Measurements from ENCODE around the gene LCN2. TPM values are rescaled to one million over a fixed set of nuclear protein-coding genes. Genes with fewer than 3 reads are reported as not detected.

The LCN2 gene
- total RNA-seq, 2 experiments from 2014 or later, result not detected

- no peak overlapping the region for H3K4me3 Mint-ChIP-seq
- H3K27me3 Mint-ChIP-seq, result no peaks in the 10 kb centered on the region
- peaks cover 30% of the 10 kb centered on the region for H3K36me3 Mint-ChIP-seq
- no peak overlapping the region for H3K27ac Mint-ChIP-seq
- CTCF ChIA-PET, result no interaction called here
- ATAC-seq, result no peak
- H3K9me3 Mint-ChIP-seq (ENCODE audit: low read depth), result no peaks in the 10 kb centered on the region
- H3K4me1 Mint-ChIP-seq, result peaks cover 15% of the 10 kb centered on the region
- DNase-seq, result no peak
Measured at GRCh38 chr9:128163523-128164306, 14.5 kb downstream of the LCN2 start.

GRCh38 chr9:128164307-128164885 is 15.1 kb downstream of the LCN2 start:
- H3K36me3 Mint-ChIP-seq, result peaks cover 32% of the 10 kb centered on the region
- no peak for DNase-seq
- peaks cover 10% of the 10 kb centered on the region for H3K4me1 Mint-ChIP-seq
- no peaks in the 10 kb centered on the region for H3K9me3 Mint-ChIP-seq (ENCODE audit: low read depth)
- H3K27ac Mint-ChIP-seq, result no peak overlapping the region
- ATAC-seq, result no peak
- no peaks in the 10 kb centered on the region for H3K27me3 Mint-ChIP-seq
- CTCF ChIA-PET, result no interaction called here
- H3K4me3 Mint-ChIP-seq, result no peak overlapping the region

- CTCF ChIA-PET, result no interaction called here
- DNase-seq, result no peak
- no peaks in the 10 kb centered on the region for H3K27me3 Mint-ChIP-seq
- H3K36me3 Mint-ChIP-seq, result peaks cover 32% of the 10 kb centered on the region
- ATAC-seq, result no peak
- no peaks in the 10 kb centered on the region for H3K9me3 Mint-ChIP-seq (ENCODE audit: low read depth)
- no peak overlapping the region for H3K27ac Mint-ChIP-seq
- no peak overlapping the region for H3K4me3 Mint-ChIP-seq
- H3K4me1 Mint-ChIP-seq, result peaks cover 2% of the 10 kb centered on the region
Measured at GRCh38 chr9:128166169-128166568, 16.9 kb downstream of the LCN2 start.

- Mint-ChIP-seq H3K27me3 (no peaks in the 10 kb centered on the region), H3K27ac (no peak overlapping the region), H3K36me3 (peaks cover 32% of the 10 kb centered on the region), H3K9me3 (ENCODE audit: low read depth) (no peaks in the 10 kb centered on the region), H3K4me3 (no peak overlapping the region), H3K4me1 (no peaks in the 10 kb centered on the region)
- ATAC-seq, result no peak
- no peak for DNase-seq
- CTCF ChIA-PET, result no interaction called here
Measured at GRCh38 chr9:128167209-128167608, 18.0 kb downstream of the LCN2 start.

DNA sequence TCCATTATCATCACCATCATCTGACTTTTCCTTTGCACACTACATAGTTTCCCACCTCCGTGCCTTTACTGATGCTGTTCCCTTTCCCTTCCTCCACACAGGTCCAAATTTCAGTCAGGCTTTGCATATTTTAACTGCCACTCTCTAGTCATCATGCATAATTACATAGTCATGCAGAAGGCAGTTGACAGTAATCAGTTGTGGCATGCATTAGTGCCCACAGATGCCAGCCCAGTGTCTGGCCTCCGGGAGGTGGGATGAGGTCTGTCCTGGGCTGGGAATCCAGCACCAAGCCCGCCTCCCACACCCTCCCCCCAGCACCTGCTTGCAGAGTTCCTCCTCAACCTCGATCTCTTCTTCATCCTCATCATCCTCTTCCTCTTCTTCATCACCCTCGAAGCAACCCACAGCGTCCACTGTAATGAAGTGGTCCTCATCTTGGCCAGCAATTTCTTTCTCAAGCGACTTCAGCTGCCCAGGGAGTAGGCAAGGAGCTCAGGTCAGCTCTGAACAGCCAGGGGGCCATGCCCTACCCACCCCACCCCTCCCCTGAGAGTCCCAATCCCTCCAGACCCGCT is 19.6 kb downstream of the LCN2 start:
- H3K36me3 Mint-ChIP-seq, result peaks cover 26% of the 10 kb centered on the region
- no peak overlapping the region for H3K27ac Mint-ChIP-seq
- H3K4me3 Mint-ChIP-seq, result no peak overlapping the region
- no peak for DNase-seq
- H3K27me3 Mint-ChIP-seq, result no peaks in the 10 kb centered on the region
- H3K4me1 Mint-ChIP-seq, result no peaks in the 10 kb centered on the region
- CTCF ChIA-PET, result interaction anchor here (0.7 to 1.4 kb wide), 2 partner anchors 15 to 239 kb away, joined by 3 to 5 read pairs; no protein-coding TSS in a partner anchor
- ATAC-seq, result no peak
- no peaks in the 10 kb centered on the region for H3K9me3 Mint-ChIP-seq (ENCODE audit: low read depth)

- Mint-ChIP-seq H3K27ac (no peak overlapping the region), H3K4me3 (no peak overlapping the region), H3K27me3 (no peaks in the 10 kb centered on the region), H3K9me3 (ENCODE audit: low read depth) (no peaks in the 10 kb centered on the region), H3K36me3 (peaks cover 22% of the 10 kb centered on the region), H3K4me1 (no peaks in the 10 kb centered on the region)
- ATAC-seq (no peak), DNase-seq (no peak)
- CTCF ChIA-PET, result interaction anchor here (1.4 kb wide), 1 partner anchor 14 kb away, joined by 5 read pairs; no protein-coding TSS in a partner anchor
Measured at GRCh38 chr9:128169492-128169891, 20.2 kb downstream of the LCN2 start.

DNA sequence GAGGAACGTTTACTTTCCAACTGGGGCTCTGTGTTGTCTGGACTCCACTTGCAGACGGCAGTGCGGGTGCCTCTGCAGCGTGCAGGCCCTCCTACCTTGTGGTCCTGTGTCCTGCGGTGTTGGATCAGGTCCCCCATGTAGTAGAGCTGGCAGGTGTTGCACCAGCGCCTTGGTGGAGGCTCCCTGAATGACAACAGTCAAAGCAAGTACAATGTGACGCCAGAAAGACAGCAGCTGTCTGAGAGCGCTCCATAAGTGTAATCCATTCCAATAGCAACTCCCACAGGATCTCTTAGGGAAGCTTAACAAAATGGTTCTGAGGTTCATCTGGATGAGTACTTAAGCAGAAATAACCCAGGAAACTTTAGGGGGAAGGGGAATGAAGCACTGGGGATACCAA is 20.7 kb downstream of the LCN2 start:
- Mint-ChIP-seq H3K4me1 (no peaks in the 10 kb centered on the region), H3K27me3 (no peaks in the 10 kb centered on the region), H3K27ac (no peak overlapping the region), H3K9me3 (ENCODE audit: low read depth) (no peaks in the 10 kb centered on the region), H3K4me3 (no peak overlapping the region), H3K36me3 (peaks cover 20% of the 10 kb centered on the region)
- no peak for ATAC-seq
- CTCF ChIA-PET, result interaction anchor here (1.3 to 1.4 kb wide), 2 partner anchors 10 to 14 kb away, joined by 4 to 5 read pairs; partner anchors contain the start of gene BBLN
- DNase-seq, result no peak

DNA sequence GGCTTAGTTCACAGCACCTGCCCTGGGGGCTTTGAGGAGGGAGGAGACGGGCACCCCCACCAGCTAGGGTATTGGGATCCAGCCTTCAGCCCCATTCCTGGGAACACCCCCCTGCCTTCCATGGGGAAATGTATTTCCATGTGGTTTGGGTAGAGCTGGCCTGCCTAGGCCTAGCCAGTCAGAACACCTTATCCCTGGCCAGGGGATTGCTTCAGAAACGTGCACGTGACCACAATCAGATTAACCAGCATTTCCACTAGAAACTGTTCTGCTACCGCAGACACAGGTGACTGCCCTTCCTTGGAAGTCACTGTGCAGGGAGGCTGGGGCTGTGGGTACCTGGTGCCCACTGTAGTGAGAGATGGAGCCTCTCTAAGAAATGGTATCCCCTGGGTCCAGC is 24.8 kb downstream of the LCN2 start:
- ATAC-seq (no peak), DNase-seq (no peak)
- Mint-ChIP-seq H3K4me1 (no peaks in the 10 kb centered on the region), H3K4me3 (no peak overlapping the region), H3K36me3 (peaks cover 18% of the 10 kb centered on the region), H3K27ac (no peak overlapping the region), H3K27me3 (no peaks in the 10 kb centered on the region), H3K9me3 (ENCODE audit: low read depth) (no peaks in the 10 kb centered on the region)
- CTCF ChIA-PET, result interaction anchor here (1.1 to 1.2 kb wide), 2 partner anchors 16 to 44 kb away, joined by 3 to 5 read pairs; no protein-coding TSS in a partner anchor

DNA sequence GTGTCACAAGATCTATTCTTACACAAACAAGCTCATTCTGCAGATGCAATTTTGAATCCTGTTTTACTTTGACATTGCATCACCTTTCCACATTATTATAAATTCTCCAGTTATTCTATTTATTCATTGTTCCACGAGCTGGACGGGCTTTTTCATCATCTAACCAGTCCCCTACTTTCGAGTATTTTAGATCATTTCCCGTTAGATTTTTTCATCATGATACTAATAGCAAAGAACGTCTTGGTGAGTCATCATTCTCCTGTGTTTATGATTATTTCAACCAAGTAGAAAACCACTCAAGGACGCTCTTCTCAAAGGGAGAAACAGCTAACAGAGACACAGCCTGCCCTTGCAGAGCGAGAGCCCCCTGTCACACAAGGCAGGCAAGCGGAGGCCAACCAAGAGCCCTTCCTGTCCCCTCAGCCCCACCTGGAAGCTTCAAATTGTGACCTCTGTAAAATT is 25.9 kb downstream of the LCN2 start:
- no peak overlapping the region for H3K4me3 Mint-ChIP-seq
- H3K36me3 Mint-ChIP-seq, result peaks cover 29% of the 10 kb centered on the region
- peaks cover 3% of the 10 kb centered on the region for H3K9me3 Mint-ChIP-seq (ENCODE audit: low read depth)
- H3K27me3 Mint-ChIP-seq, result no peaks in the 10 kb centered on the region
- no peaks in the 10 kb centered on the region for H3K4me1 Mint-ChIP-seq
- CTCF ChIA-PET, result interaction anchor here (1.2 kb wide), 1 partner anchor 15 kb away, joined by 5 read pairs; no protein-coding TSS in a partner anchor
- ATAC-seq (no peak), DNase-seq (no peak)
- H3K27ac Mint-ChIP-seq, result no peak overlapping the region

DNA sequence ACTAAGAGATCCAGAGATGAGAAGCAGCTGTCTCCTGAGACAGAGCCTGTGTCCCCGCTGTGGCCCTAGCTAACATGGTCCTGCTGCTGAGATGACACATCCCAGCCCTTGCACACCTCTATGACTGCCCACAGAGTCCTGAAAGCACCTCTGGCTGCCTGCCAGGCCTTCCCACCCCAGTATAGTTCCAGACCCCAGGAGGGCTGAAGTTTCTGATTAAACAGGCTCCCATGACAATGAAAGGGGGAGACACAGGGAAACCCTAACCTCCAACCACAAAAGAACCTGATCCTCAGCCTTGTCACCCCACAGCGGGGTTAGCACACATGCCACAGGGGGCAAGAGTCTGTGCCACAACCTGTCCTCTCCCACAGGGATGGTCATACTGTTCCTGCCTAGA is 26.5 kb downstream of the LCN2 start:
- CTCF ChIA-PET, result no interaction called here
- Mint-ChIP-seq H3K36me3 (peaks cover 35% of the 10 kb centered on the region), H3K4me3 (no peak overlapping the region)

DNA sequence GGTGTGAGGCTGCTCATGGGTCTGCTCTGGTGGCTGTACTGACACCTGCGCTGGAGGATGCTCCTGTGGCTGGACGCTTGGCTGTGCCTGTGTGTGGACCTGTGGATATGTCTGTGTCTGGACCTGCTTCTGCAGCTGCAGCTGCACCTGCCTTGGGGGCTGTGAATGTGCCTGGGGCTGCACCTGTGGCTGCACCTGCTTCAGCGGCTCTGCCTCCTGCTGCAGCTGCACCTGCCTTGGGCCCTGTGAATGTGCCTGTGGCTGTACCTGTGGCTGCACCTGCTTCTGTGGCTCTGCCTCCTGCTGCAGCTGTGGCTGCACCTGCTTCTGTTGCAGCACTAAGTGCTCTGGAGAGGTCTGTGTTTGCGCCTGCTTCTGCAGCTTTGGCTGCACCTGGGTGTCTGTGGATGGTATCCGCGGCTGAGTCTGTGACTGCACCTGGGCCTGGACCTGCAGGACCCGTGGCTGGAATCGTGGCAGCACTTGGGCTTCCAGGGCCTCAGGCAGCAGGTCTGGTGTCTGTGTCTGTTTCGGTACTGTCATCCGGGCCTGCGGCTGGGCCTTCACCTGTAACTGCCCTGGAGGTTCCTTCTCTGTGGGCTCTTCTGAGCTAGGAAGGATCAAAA is 29.7 kb downstream of the LCN2 start:
- H3K27ac Mint-ChIP-seq, result no peak overlapping the region
- peaks cover 1% of the 10 kb centered on the region for H3K4me1 Mint-ChIP-seq
- DNase-seq (no peak), ATAC-seq (no peak)
- CTCF ChIA-PET, result no interaction called here
- H3K36me3 Mint-ChIP-seq, result peaks cover 44% of the 10 kb centered on the region
- H3K27me3 Mint-ChIP-seq, result no peaks in the 10 kb centered on the region
- H3K4me3 Mint-ChIP-seq, result no peak overlapping the region
- peaks cover 6% of the 10 kb centered on the region for H3K9me3 Mint-ChIP-seq (ENCODE audit: low read depth)

More for the DNA sequence above, 26.5 kb downstream of the LCN2 start:
- Mint-ChIP-seq H3K4me1 (no peaks in the 10 kb centered on the region), H3K9me3 (ENCODE audit: low read depth) (peaks cover 6% of the 10 kb centered on the region), H3K27me3 (no peaks in the 10 kb centered on the region), H3K27ac (no peak overlapping the region)
- no peak for DNase-seq
- no peak for ATAC-seq

GRCh38 chr9:128180001-128180400 is 30.7 kb downstream of the LCN2 start:
- peaks cover 3% of the 10 kb centered on the region for H3K4me1 Mint-ChIP-seq
- no peak overlapping the region for H3K27ac Mint-ChIP-seq
- CTCF ChIA-PET, result no interaction called here
- H3K4me3 Mint-ChIP-seq, result no peak overlapping the region
- no peaks in the 10 kb centered on the region for H3K27me3 Mint-ChIP-seq
- peaks cover 6% of the 10 kb centered on the region for H3K9me3 Mint-ChIP-seq (ENCODE audit: low read depth)
- no peak for ATAC-seq
- H3K36me3 Mint-ChIP-seq, result peaks cover 44% of the 10 kb centered on the region
- DNase-seq, result no peak

DNA sequence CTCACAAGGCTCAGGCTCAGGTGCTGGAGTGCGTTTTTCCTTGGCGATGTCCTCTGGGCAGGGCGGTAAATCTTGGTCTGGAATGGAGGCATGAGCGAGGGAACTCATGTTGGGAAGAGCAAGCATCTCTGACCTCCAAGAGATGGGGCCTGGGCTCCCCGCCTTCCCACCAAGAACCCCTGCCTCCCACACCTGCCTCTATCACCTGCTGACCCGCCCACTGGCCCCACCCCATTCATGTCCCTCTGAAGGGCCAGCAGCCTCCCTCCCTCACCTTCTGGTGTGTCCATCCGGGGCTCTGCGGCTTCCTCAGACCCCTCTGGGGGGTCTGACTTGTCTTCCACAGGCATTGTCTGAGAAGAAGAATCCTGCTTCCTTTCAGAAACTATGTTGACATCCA is 31.2 kb downstream of the LCN2 start:
- H3K27me3 Mint-ChIP-seq, result no peaks in the 10 kb centered on the region
- H3K4me1 Mint-ChIP-seq, result peaks cover 3% of the 10 kb centered on the region
- CTCF ChIA-PET, result no interaction called here
- peaks cover 6% of the 10 kb centered on the region for H3K9me3 Mint-ChIP-seq (ENCODE audit: low read depth)
- DNase-seq (no peak), ATAC-seq (no peak)
- H3K4me3 Mint-ChIP-seq, result no peak overlapping the region
- no peak overlapping the region for H3K27ac Mint-ChIP-seq
- peaks cover 46% of the 10 kb centered on the region for H3K36me3 Mint-ChIP-seq
